LNCAP (cell line): ENCODE measurements around the gene NR4A3.

ENCODE experiments used
- TF ChIP-seq, protein P1 (sequence below): fragments of 450-650 bp; IDR thresholded peaks from 2 replicates; pipeline ENCODE4 v1.5.1; 2017; ENCODE audit warnings: mild to moderate bottlenecking

The NR4A3 gene

DNA sequence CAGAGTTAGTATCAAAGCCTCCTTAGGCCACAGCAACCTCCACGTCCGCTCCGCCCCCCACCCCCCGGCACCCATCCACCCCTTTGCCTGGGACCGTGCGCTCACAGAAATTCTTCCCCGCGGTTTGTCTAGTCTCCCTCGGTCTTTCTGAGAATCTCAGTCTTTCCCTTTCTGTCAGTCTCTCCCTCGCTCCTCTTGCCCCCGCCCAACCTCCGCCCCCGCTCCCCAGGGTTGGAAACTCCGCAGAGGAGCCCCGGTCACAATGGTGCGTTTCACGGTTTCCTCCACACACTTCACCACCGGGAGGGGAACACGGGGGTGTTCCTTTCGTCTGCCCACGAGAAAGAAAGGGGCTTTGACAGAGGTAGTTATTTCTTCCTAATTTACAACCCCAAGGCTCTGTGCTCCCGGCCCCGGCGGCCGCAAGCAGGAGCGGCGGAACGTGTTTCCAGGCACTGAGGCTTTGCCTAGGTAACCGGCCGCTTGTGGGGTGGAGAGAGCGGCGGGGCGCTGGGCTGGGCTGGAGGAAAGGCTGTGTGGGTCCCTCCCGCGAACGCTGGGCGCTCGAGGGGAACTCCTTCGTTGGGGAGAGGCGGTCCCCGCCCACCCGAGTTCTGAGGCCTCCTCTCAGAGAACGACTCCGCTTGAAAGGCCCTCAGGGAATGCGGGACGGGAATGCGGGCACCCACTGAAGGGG lies 2.1 kb downstream of the NR4A3 start:
- TF ChIP-seq, protein P1, sequence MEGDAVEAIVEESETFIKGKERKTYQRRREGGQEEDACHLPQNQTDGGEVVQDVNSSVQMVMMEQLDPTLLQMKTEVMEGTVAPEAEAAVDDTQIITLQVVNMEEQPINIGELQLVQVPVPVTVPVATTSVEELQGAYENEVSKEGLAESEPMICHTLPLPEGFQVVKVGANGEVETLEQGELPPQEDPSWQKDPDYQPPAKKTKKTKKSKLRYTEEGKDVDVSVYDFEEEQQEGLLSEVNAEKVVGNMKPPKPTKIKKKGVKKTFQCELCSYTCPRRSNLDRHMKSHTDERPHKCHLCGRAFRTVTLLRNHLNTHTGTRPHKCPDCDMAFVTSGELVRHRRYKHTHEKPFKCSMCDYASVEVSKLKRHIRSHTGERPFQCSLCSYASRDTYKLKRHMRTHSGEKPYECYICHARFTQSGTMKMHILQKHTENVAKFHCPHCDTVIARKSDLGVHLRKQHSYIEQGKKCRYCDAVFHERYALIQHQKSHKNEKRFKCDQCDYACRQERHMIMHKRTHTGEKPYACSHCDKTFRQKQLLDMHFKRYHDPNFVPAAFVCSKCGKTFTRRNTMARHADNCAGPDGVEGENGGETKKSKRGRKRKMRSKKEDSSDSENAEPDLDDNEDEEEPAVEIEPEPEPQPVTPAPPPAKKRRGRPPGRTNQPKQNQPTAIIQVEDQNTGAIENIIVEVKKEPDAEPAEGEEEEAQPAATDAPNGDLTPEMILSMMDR: no peak

DNA sequence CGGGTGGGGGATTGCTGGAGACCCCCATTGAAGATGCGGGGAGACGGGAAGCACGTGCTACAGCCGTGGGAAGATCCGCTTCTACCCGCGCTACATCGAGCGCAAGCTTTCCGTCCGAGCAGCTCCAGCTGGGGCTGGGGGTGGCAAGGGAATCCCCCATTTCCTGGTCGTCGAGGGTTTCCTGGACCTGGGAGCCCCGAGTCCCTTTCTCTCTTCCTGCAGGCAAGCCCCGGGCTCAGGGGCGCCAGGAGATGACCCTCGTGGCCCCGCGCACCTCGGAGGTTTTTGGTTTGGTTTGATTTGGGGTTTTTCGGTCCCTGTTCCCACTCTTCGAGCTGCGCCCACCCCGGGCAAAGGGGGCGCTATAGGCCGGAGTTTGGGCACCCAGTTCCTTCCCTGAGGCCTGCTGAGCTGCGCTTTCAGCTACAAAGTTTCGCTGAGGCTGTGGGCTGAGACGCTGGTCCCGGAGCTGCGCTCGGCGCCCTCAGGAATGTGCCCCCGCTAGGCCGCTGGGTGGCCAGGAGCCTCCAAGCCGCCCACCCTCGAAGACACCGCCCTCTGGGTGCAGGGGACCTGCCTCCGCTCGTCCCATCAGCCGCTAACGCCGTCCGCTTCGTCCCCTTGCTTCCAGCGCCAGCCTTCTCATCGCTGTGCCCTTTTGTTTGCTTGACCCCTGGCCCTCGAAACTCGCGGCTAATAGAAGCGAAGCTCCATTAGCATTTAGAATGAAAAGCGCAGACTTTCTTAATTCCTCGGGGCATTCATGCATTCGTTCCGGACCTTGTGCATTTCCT lies 2.9 kb downstream of the NR4A3 start:
- TF ChIP-seq, protein P1: peak; percentile 38; the same call in 1 of the 2 replicates

DNA sequence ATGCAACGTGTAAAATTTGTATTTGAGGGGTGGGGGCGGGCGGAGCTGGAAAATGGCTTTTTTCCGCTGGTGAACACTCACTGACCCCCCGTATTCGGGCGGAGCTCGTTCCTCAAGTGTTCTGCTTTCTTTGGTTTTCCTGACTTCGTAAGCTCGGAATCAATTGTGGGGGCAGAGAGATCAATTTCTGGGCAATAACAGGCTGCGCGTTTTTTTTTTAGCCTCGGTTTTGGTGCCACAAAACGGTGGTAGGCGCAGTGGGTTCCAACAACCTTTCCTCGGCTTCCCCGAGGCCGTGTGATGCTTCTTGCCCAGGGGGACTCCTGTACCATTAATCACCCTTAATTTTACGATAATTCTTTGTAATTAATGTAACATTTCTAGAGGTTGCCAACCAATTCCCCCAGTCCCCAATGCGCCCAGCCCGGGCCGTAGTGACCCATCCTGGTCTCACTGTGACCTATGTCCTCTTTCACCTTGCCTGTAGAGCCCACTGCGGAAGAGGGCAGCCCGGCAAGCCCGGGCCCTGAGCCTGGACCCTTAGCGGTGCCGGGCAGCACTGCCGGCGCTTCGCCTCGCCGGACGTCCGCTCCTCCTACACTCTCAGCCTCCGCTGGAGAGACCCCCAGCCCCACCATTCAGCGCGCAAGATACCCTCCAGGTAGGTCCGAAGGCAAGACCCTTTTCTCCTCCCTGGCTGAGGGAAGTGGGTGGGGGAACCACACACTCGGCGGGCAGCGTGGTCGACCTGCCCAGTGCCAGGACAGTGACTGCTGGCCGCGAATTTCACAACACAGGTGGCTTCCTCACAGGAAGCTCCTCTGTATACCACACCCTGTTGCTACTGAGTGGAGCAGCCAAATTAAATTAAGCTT lies 3.7 kb downstream of the NR4A3 start:
- TF ChIP-seq, protein P1: no peak

DNA sequence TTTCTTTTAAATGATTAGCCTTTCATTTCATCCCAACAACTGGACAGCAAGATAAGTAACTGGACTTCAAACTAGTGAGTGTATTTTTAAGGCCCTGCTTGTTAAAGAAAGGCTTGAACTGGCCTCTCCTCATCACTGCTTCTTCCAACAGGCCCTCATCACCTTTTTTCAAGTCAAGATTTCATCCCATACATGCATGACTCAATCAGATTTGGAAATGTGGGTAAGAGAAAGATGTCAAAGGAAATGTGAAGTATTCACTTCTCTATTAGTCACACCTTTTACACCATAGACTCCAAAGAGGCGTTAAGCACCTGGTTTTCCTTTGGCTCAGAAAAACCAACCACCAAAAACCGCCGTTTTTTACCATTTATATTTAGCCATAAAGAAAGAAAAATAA lies 4.9 kb downstream of the NR4A3 start:
- TF ChIP-seq, protein P1: no peak

DNA sequence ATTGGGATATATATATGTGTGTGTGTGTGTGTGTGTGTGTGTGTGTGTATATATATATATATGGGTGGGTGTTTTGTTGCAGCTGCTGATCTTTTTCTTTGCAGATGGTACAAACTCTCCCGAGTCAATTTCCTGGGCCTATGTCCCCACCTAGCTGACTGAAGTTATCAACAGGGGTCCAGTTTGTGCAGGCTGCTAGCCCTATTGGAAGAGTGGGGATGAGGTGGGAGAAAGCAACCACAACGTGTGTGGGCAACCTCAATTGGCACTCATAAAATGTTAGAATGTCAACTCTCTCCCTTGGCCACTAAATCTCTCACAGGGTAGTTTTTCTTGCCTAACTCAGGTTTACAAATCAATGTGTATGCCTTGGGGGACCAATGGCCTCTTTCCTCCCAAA lies 5.6 kb downstream of the NR4A3 start:
- TF ChIP-seq, protein P1: no peak

DNA sequence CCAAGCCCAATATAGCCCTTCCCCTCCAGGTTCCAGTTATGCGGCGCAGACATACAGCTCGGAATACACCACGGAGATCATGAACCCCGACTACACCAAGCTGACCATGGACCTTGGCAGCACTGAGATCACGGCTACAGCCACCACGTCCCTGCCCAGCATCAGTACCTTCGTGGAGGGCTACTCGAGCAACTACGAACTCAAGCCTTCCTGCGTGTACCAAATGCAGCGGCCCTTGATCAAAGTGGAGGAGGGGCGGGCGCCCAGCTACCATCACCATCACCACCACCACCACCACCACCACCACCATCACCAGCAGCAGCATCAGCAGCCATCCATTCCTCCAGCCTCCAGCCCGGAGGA lies 6.3 kb downstream of the NR4A3 start:
- TF ChIP-seq, protein P1: no peak

DNA sequence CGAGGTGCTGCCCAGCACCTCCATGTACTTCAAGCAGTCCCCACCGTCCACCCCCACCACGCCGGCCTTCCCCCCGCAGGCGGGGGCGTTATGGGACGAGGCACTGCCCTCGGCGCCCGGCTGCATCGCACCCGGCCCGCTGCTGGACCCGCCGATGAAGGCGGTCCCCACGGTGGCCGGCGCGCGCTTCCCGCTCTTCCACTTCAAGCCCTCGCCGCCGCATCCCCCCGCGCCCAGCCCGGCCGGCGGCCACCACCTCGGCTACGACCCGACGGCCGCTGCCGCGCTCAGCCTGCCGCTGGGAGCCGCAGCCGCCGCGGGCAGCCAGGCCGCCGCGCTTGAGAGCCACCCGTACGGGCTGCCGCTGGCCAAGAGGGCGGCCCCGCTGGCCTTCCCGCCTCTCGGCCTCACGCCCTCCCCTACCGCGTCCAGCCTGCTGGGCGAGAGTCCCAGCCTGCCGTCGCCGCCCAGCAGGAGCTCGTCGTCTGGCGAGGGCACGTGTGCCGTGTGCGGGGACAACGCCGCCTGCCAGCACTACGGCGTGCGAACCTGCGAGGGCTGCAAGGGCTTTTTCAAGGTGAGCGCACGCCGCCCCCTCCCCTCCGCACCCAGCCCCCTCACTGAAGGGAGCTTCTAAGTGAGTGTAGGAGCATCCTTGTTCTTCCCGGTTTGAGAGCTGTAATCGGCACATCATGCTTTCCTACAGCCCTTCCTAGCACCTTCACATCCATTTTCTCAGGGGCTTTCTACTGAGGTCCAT lies 6.9 kb downstream of the NR4A3 start:
- TF ChIP-seq, protein P1: no peak
